ENCODE data around the gene IGSF9B. TPM values are rescaled to one million over a fixed set of nuclear protein-coding genes. Genes with fewer than 3 reads are reported as not detected.
A peak's percentile ranks its signal among the peaks of the same experiment; 100 is the strongest.

The IGSF9B gene
- total RNA-seq, 1 donor from 2014 or later: 34.5 TPM

DNA sequence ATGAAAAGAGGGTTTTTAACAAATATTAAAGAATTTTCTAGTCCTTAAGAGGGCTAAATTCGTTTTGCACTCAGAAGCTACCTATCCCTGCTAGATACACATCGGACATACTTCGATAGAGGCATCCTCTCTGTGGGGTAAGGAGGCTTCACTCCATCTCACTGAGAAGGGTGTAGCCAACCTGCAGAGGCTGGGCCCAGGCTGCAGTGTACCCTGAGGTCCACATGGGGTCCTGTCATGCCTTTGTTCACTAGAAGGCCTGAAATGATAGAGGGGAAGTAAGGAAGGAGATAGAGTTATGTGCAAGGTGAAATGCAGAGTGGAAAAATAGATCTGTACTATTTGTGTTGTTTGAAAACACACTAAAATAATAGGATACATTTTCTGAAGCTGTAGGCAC is 45.6 kb downstream of the IGSF9B start:
- intact Hi-C loops (cut with micrococcal nuclease): no loop called here
- no peak for DNase-seq
- ATAC-seq: no peak

DNA sequence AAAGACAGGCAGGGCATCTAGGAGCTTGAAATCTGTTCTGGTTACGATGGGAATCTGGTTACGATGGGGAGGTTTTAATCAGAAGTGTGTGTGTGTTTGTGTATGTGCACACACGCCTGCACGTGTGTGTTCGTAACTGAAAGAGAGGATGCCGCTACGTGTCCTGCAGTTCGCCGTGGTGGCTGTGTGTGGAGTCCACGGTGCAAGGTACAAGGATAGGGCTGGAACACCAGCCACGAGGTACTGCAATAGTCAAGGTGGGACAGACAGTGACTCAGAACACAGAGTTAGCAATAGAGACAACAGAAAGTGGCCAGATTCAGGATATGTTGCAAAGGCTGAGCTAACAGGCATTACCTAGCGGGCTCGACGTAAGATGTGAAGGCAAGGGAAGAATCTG is 46.7 kb downstream of the IGSF9B start:
- no peak for DNase-seq
- ATAC-seq: no peak
- intact Hi-C loops (cut with micrococcal nuclease): no loop called here

GRCh38 chr11:133908827-133909226 is 47.9 kb downstream of the IGSF9B start:
- intact Hi-C loops (cut with micrococcal nuclease): no loop called here
- ATAC-seq (no peak), DNase-seq (no peak)

DNA sequence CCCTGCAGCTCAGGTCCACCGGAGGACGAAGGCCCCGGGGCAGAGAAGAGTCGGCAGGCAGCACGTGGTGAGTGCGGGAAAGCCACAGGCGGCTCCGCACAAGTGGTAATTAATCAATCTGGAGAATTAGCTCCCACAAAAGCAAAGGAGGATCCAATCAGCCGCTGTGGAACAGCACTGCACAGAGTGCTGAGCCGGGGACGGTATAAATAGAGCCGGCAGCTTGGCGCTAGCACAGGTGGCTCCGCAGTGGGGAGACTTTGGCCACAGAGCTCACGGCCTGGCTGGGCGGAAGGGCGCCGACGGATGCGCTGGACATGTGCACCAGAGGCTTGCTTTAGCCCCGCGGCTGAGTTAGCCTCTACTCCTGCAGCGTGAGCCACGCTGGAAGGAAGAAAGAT is 48.9 kb downstream of the IGSF9B start:
- intact Hi-C loops (cut with micrococcal nuclease): no loop called here
- DNase-seq (no peak), ATAC-seq (no peak)

DNA sequence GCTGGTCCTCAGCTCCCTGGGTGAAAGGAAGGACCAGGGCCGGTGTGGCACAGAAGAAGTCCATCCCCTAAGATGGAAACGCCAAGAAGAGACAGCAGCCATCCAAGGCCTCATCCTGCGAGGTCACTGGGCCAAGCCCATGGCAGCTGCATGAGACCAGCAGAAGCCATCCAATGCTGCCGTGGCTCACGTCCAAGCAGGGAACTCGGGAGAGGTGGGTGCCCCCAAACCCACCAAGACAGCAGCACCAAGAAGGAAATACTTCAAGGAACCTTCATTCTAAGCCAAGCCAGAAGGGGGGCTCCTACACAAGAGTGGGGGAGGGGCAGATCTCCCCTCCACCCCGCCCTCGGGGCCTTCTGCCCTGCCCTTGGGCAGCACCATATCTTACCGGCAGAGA is 49.6 kb downstream of the IGSF9B start:
- no peak for ATAC-seq
- intact Hi-C loops (cut with micrococcal nuclease): no loop called here
- DNase-seq: no peak

- intact Hi-C loops (cut with micrococcal nuclease): no loop called here
- ATAC-seq (no peak), DNase-seq (no peak)
These were observed 50.0 kb downstream of the IGSF9B start for GRCh38 chr11:133906746-133907145.

DNA sequence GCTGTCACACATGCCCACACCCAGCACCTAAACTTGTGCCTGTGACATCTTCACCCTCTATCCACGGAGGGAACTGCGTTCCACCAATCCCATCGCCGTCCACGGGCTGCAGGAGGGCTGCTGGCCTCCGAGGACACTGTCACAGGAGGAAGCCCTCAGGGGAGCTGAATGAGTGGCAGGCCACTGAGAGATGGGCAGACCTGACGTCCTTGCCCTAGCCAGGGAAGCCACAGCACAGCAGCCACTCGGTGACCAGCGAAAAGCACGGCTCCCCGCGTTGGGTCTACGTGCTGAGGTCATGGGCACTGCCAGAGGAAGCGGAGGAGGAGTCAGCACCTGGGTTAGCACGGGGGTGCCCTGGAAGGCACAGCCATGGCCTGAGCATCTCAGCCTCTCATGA is 50.5 kb downstream of the IGSF9B start:
- no peak for ATAC-seq
- intact Hi-C loops (cut with micrococcal nuclease): no loop called here
- DNase-seq: no peak

DNA sequence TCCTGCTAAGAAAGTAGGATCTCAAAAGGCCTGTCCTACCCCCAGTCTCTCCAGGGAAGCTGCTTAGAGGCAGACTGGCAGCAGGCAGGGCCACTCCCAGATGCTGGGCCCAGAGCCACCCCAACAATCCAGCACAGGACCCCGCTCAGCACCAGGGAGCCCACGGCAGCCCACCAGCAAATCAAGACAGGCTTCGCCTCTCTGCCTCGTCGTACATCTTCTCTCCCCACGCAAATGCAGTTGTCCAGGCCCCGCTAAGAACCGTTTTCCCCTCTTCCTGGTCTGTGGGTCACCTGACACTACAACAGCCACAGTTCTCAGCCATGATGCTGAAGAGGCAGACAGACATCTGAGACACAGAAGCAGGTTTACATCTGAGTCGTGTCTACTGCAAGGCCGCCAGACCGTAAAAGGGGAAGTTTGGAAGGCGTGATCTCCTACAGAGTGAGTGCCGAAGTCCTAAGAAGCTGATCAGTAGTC is 51.1 kb downstream of the IGSF9B start:
- intact Hi-C loops (cut with micrococcal nuclease): no loop called here
- no peak for DNase-seq
- ATAC-seq: no peak

- ATAC-seq: no peak
- DNase-seq: no peak
- intact Hi-C loops (cut with micrococcal nuclease): no loop called here
These were observed 51.8 kb downstream of the IGSF9B start for GRCh38 chr11:133904818-133905515.

DNA sequence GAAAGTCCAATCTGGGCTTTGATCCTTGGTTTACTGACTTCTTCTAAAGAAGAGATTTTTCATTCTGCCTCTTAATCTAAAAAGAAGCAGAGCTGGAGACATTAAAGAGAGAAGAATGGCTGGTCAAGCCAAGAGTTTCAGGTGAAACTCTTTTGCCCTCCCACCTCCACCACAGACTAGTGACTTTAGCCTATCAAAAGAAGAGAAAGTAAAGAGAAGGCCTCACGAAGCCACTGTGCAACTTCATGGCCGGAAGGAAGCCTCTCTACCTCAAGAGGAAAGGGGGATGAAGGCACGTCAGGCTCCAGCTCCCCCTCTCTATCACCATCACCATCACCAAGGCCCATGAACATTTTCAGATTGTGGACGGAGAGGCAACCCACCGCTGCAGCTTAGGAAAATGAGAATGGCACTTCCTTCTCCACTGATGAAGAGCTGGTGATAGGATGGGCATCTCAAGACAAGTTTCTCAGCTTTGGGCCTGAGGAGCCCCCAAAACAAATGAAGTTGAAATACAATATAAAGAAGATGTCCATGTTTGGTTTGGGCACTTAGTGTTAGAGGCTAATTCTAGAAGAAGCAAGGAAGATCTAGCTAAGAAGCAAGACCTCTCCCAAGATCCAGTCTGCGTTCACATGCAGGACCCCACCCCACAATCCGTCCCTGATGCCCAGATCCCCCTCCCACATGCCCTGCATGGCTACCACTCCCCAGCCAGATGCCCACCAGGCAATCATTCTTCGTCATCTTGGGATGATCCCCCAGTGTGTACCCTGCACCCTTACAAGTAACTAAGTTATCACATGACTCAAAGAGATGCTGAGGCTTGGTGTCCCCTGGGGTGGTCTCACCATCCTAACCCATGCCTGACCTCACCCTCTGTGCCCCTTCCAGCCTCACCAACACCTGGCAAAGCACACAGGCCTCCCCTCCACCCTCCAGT is 52.6 kb downstream of the IGSF9B start:
- intact Hi-C loops (cut with micrococcal nuclease): no loop called here
- ATAC-seq (no peak), DNase-seq (no peak)

GRCh38 chr11:133903056-133903455 is 53.7 kb downstream of the IGSF9B start:
- DNase-seq (no peak), ATAC-seq (no peak)
- intact Hi-C loops (cut with micrococcal nuclease): no loop called here

DNA sequence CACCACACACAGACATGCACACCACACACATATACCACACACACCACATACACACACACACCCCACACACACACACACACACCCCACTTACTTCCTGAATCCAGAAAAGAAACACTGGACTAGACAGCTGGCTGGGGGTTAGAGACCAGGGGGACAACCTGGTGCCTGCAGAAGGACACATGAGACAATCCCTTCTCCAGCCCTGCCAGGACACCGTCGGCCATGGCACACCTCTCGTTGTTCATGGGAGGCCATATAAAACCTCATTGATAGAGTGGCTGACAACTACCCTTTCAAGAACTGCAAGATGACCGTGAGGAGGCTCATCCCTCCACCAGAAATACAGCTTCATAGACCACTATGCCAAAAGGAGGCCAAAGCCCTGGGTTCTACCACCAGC is 54.3 kb downstream of the IGSF9B start:
- DNase-seq: no peak
- intact Hi-C loops (cut with micrococcal nuclease): no loop called here
- ATAC-seq: no peak

DNA sequence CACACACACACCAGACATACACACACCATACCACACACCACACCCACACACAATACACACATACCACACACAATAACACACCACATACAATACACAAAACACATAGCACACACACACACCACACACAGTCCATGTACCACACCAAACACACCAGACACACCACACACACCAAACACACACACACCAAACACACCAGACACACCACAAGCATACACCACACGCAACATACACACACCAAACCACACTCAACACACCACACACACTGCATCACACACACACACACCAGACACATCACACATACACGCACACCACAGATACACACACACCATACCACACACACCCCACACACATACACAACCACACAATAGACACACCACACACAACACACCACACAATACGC is 54.8 kb downstream of the IGSF9B start:
- DNase-seq: no peak
- ATAC-seq: no peak
- intact Hi-C loops (cut with micrococcal nuclease): no loop called here

DNA sequence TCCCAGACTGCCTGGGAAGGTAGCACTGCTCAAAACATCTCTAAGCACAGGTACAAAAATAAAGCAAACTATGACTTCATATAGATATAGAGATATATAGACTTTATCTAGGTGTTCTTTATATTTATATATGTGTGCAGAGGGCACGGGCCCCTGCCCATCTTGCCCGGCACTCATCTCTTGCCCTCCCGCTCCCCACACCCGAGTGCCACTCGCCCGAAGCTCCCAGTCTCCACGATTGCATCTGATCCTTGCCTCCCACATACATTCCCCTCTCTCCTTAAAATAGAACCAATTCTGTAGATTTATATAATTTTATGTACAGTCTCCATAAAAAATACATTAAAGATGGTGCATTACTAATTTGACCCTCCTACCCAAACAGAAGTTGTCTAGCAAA is 55.5 kb downstream of the IGSF9B start:
- intact Hi-C loops (cut with micrococcal nuclease): no loop called here
- DNase-seq: no peak
- ATAC-seq: no peak

- no peak for ATAC-seq
- DNase-seq: no peak
- intact Hi-C loops (cut with micrococcal nuclease): no loop called here
These were observed 56.3 kb downstream of the IGSF9B start for GRCh38 chr11:133900176-133901105.

- no peak for ATAC-seq
- no peak for DNase-seq
- intact Hi-C loops (cut with micrococcal nuclease): no loop called here
These were observed 58.0 kb downstream of the IGSF9B start for GRCh38 chr11:133898770-133899115.

GRCh38 chr11:133898031-133898769 is 58.6 kb downstream of the IGSF9B start:
- ATAC-seq (no peak), DNase-seq (no peak)
- intact Hi-C loops (cut with micrococcal nuclease): no loop called here

DNA sequence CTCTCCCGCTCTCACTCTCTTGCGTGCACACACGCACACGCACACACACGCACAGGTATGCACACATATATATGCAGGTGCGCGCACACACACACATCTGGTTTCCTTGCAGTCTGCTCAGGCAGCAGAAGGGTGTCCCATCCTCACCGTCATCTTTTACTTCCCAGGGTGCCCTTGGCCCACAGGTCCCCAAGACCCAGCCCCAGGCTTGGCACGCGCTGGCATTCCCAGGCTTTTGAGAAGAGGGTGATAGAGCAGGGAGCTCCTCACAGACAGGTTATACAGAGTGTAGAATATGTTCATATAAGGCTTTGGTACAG is 59.5 kb downstream of the IGSF9B start:
- DNase-seq: no peak
- no peak for ATAC-seq
- intact Hi-C loops (cut with micrococcal nuclease): no loop called here

DNA sequence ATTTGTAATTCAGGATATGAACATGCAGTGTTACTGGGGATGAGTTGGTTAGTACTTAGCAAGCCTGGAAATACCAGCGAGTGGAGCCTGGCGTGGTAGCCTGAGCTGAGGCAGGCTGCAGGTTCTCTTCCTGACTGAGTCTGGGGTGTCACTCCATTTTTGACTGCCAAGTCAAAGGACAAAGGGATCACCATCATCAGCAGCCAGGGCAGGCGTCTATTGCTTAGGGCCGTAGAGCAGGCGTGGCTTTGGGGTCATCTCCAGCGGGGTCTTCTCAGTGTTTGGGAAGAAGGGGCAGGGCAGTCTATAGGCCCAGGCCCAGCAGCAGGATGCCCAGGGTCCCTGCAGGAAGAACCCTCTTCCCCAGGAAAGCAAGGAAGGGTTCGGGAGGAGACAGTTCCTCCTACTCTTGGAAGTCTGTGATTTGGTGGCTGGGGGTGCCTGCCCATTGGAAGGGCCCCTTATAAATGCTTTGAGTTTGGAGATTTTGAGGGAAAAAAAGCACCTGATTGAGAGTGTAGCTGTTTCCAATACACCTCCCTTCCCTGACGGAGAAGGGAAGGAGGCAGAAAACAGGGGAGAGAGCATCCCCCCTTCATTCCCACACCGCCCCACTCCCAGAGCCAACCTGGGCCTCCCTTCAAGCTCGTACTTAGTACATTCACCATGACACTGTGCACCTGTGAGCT is 60.0 kb downstream of the IGSF9B start:
- intact Hi-C loops (cut with micrococcal nuclease): no loop called here
- DNase-seq: no peak
- ATAC-seq: peak; percentile 5

All from left ventricle myocardium superior (tissue), 1 donor.